H7 (cell line): ENCODE data around the gene CACNB4. TPM values are rescaled to one million over a fixed set of nuclear protein-coding genes. Genes with fewer than 3 reads are reported as not detected.

Experiments used
- DNase-seq: peaks from one replicate; pipeline ENCODE4 v3.0.0; 2012
- H3K27me3 ChIP-seq: 2 replicates; pipeline ENCODE4 v1.6.0; 2011; ENCODE audit warnings: mild to moderate bottlenecking, low read length; ENCODE audit not compliant: control insufficient read depth, insufficient read depth
- H3K36me3 ChIP-seq: replicated peaks from 2 replicates; pipeline ENCODE4 v1.5.1; 2011; ENCODE audit warnings: low read length; ENCODE audit not compliant: control insufficient read depth, insufficient read depth
- H3K4me3 ChIP-seq: 2 replicates; pipeline ENCODE4 v1.5.1; 2011; ENCODE audit warnings: low read depth, mild to moderate bottlenecking, control low read depth, low read length, moderate library complexity; ENCODE audit not compliant: insufficient read depth
- total RNA-seq: library from RNA; depleted of rRNA; stranded (reverse); fragments of >200 nt; shearing (Covaris generic); gene quantifications from 2 replicates; pipeline ENCODE4 v1.2.3, GENCODE V29; 2014

Gene CACNB4
- total RNA-seq, 1 experiment from 2014 or later, result 0.83 TPM

DNA sequence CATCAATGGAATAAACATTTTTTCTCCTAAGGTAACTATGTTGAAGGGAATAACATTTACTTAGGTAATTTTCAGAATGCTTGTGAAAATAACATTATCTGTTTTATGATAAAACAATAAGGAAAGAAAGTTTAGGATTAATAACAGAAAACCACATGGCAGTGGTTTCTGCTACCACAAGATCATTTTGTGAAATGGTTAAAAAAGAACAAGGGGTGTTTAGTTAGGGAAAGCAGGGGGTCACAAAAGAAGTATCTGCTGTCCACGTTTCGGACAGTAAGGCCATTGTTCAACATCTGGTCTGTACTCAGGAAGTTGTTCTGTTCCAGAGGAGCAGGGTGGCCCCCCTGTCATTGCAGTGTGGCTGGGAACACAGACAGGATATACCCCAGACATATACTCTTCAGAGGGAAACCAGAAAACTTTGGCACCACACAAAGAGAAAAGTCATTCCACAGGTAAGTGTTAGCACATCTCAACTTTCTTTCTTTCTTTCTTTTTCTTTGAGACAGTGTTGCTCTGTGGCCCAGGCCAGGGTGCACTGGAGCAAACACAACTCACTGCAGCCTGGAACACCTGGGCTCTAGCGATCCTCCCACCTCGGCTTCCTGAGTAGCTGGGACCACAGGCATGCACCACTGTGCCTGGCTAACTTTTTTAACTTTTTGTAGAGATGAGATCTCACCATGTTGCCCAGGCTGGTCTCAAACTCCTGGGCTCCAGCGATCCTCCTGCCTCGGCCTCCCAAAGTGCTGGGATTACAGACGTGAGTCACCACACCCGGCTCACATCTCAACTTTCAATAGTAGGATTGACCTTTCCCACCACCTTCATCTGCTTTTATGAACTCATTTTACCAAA is 255.8 kb downstream of the CACNB4 start:
- no peak for DNase-seq
- H3K4me3 ChIP-seq, result no peak overlapping the region
- H3K27me3 ChIP-seq, result no peaks in the 10 kb centered on the region
- H3K36me3 ChIP-seq, result no peaks in the 10 kb centered on the region

- Histone ChIP-seq H3K4me3 (no peak overlapping the region), H3K27me3 (no peaks in the 10 kb centered on the region), H3K36me3 (no peaks in the 10 kb centered on the region)
- DNase-seq, result no peak
Measured at GRCh38 chr2:151841047-151841424, 257.8 kb downstream of the CACNB4 start.

GRCh38 chr2:151840216-151841046 is 258.4 kb downstream of the CACNB4 start:
- Histone ChIP-seq H3K27me3 (no peaks in the 10 kb centered on the region), H3K4me3 (no peak overlapping the region), H3K36me3 (no peaks in the 10 kb centered on the region)
- no peak for DNase-seq

DNA sequence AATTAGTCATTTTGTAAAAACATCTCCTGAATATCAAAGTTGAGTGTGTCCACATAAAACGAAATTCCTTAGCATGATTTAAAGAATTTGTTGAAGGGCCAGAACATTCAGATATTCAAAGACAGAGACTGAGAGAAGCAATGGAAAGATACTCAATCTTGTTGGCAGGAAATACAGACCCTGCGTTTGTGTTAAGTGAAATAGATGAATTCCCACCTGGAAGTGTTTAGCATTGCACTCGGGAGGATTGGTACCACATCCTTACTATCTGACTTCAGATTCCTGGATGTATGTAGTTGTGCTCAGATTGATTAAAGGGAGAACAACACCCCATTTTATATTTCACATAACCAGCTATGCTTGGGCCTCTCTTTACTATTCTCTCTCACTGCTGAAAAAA is 260.9 kb downstream of the CACNB4 start:
- H3K27me3 ChIP-seq, result no peaks in the 10 kb centered on the region
- no peak for DNase-seq
- no peaks in the 10 kb centered on the region for H3K36me3 ChIP-seq
- no peak overlapping the region for H3K4me3 ChIP-seq

DNA sequence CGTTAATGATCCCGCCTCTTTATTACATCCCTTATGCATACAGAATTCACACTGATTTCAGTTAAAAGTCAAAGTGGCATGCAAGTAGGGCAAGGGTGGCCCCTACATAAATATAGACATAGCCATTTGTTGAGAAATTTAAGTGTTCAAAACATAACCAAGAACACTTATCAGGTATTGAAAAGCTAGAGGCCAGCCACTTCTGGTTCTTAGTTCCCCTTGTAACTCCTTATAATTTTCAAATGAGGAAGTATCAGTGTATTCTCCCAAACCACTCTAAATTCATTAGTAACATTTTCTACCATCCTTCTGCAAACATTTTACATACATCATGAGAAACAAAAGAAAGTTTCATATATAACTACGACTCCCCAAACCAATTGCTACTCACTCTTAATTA is 264.9 kb downstream of the CACNB4 start:
- no peak overlapping the region for H3K4me3 ChIP-seq
- no peak for DNase-seq
- no peaks in the 10 kb centered on the region for H3K27me3 ChIP-seq
- no peaks in the 10 kb centered on the region for H3K36me3 ChIP-seq

GRCh38 chr2:151830961-151831360 is 267.9 kb downstream of the CACNB4 start:
- DNase-seq, result no peak
- H3K36me3 ChIP-seq, result no peaks in the 10 kb centered on the region
- no peak overlapping the region for H3K4me3 ChIP-seq
- H3K27me3 ChIP-seq, result no peaks in the 10 kb centered on the region

GRCh38 chr2:151828890-151829324 is 269.9 kb downstream of the CACNB4 start:
- Histone ChIP-seq H3K27me3 (no peaks in the 10 kb centered on the region), H3K36me3 (no peaks in the 10 kb centered on the region), H3K4me3 (no peak overlapping the region; the same call in 1 of the 2 replicates)
- no peak for DNase-seq

DNA sequence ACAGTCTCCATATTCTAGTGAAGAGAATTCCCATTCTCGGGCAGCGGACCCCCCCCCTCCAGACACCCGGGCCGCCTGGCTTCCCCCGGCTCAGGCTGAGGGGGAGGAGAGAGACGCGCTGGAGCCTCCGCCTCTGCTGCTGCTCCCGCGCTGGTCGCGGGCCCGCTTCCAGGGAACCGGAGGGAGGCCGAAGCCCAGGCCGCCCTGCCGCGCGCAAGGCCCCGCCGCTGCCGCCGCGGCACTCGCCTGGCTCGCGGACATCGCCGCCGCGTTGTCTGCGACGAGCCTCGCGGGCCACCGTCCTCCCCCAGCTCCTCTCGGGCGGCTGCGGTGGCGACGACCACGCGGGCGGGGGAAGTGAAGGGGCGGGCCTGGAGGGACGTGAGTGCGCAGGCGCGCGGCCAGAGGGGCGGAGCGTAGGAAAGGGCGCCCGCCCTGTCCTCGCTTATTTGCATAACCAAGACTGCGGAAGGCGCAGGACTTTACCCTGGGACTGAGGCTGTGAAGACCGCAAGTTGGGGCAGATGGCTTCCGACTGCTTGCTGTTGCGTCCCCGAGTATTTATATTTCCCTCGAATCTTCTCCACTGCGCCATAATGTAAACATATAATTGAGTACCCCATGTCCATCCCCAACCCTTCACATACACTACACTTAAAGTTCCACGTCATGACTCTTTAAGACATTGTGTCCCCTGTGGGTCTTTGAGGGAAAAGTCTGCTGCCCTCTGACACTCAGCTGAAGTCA is 270.5 kb downstream of the CACNB4 start, which contains the start of gene ARL5A:
Gene ARL5A (minus strand): TSS at position 279 of the 747 bp plus-strand sequence. CDS start 245 bp downstream, at position 34.
- Histone ChIP-seq H3K4me3 (peak within 1 kb of the TSS; percentile 67), H3K36me3 (no peaks in the 10 kb centered on the region), H3K27me3 (no peaks in the 10 kb centered on the region)
- DNase-seq, result peak; percentile 95

GRCh38 chr2:151827564-151828142 is 271.2 kb downstream of the CACNB4 start:
- H3K27me3 ChIP-seq, result no peaks in the 10 kb centered on the region
- no peaks in the 10 kb centered on the region for H3K36me3 ChIP-seq
- peak; percentile 25 for DNase-seq
- peak overlapping the region; percentile 67 for H3K4me3 ChIP-seq

- H3K27me3 ChIP-seq, result no peaks in the 10 kb centered on the region
- no peaks in the 10 kb centered on the region for H3K36me3 ChIP-seq
- DNase-seq, result no peak
- peak overlapping the region; percentile 67; the same call in 1 of the 2 replicates for H3K4me3 ChIP-seq
Measured at GRCh38 chr2:151826737-151827157, 272.1 kb downstream of the CACNB4 start.

GRCh38 chr2:151824886-151825285 is 274.0 kb downstream of the CACNB4 start:
- Histone ChIP-seq H3K27me3 (no peaks in the 10 kb centered on the region), H3K4me3 (no peak overlapping the region), H3K36me3 (no peaks in the 10 kb centered on the region)
- DNase-seq, result no peak

DNA sequence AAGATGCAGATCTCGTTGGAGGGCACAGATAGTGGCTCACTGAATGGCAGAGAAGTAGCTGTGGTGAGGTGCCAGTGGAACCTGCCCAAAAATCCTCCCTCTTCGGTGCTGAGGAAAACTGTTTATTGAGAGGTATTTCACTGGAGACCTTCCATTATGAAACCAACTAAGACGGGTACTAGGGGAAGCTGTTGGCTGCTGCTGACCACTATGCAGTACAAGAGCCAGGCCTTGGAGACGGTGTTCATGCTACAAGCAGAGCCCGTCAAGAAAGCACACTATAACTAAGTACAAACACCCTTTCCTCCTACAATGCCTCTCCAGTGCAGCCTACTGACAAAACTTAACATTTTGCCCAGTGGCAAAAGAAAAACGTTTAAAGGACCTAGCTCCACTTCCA is 275.2 kb downstream of the CACNB4 start:
- no peak for DNase-seq
- Histone ChIP-seq H3K27me3 (no peaks in the 10 kb centered on the region), H3K36me3 (no peaks in the 10 kb centered on the region), H3K4me3 (no peak overlapping the region)

DNA sequence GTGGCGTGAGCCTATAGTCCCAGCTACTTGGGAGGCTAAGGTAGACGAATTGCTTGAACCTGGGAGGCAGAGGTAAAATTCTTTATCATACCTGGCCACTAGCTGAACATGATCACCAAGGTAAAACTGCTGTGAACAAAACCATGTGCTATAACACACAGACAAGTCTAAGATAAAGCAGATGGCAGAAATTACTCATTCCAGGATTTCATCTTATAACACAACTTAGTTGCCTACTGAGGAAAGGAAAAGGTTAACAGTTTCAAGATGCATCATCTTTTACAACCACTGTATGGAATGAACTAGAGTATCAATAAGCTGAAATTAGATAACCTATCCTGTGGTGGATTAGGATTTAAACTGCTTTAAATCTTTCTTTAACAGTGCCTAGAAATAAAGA is 278.9 kb downstream of the CACNB4 start:
- H3K27me3 ChIP-seq, result no peaks in the 10 kb centered on the region
- H3K36me3 ChIP-seq, result no peaks in the 10 kb centered on the region
- H3K4me3 ChIP-seq, result no peak overlapping the region
- DNase-seq, result no peak

- H3K4me3 ChIP-seq, result no peak overlapping the region
- no peak for DNase-seq
- no peaks in the 10 kb centered on the region; the same call in none of the 2 replicates for H3K36me3 ChIP-seq
- no peaks in the 10 kb centered on the region for H3K27me3 ChIP-seq
Measured at GRCh38 chr2:151817929-151818328, 280.9 kb downstream of the CACNB4 start.
